Testis (tissue), 3 donors: ENCODE measurements around the gene TYR. TPM values are rescaled to one million over a fixed set of nuclear protein-coding genes. Genes with fewer than 3 reads are reported as not detected.

Experiments
- polyA plus RNA-seq: library from polyadenylated mRNA; stranded (reverse); fragments of 350-450 nt; fragmentation: Illumina TruSeq; extraction: RNeasy Lipid Tissue Mini Kit (QIAGEN cat#74804); gene quantifications from one replicate; pipeline ENCODE4 v1.2.3, GENCODE V29; 2014; ENCODE audit warnings: low read depth, low replicate concordance; ENCODE audit not compliant: insufficient read depth
- total RNA-seq, 2 donors: library from RNA; depleted of rRNA; stranded (reverse); fragments of >200 nt; gene quantifications; one replicate each; pipeline ENCODE4 v1.2.3, GENCODE V29; 2016

TYR gene
- total and polyA plus RNA-seq, 3 donors from 2014 or later: 0.24 to 1.5 (median 0.25) TPM

Other genes starting within 250 kb of the TYR start
- 1 to 10 TPM; 2.3 to 4.9 TPM for gene GRM5, start 111.9 kb upstream of the TYR start, total RNA-seq
- gene GRM5, start 111.9 kb upstream of the TYR start, polyA plus RNA-seq: 2.8 TPM